H1 (cell line): ENCODE results near the gene ADSS1. TPM values are rescaled to one million over a fixed set of nuclear protein-coding genes. Genes with fewer than 3 reads are reported as not detected.
A peak's percentile ranks its signal among the peaks of the same experiment; 100 is the strongest.

Source experiments
- CTCF ChIA-PET: fragments of 300-600 bp; sonication (Branson Sonifier 250); formaldehyde crosslinking; loops from one replicate; lab custom pipeline; 2021; ENCODE audit not compliant: partially characterized antibody; lab: Charles Lee
- POLR2A ChIA-PET: fragments of 300-600 bp; sonication (Branson Sonifier 250); formaldehyde crosslinking; loops from one replicate; lab custom pipeline; 2021; ENCODE audit warnings: inconsistent platforms; ENCODE audit not compliant: partially characterized antibody; lab: Charles Lee
- DNase-seq, 2 experiments: peaks; one replicate each; pipeline versions ENCODE4 v3.0.0 to v3.0.0-alpha.2; 2010 to 2022; ENCODE audit warnings: low spot score in 2 of 2, low read depth in 1 of 2, mixed read lengths in 1 of 2
- FAIRE-seq: peaks from 2 replicates; lab custom pipeline; 2011; peaks lifted over from hg19 to GRCh38; lab: Jason Lieb, UNC
- H2AFZ ChIP-seq: 2 replicates; pipeline ENCODE4 v1.8.1; 2012; ENCODE audit warnings: low read length, inconsistent platforms
- H2AK5ac ChIP-seq: 2 replicates; pipeline ENCODE4 v1.6.1; 2013; ENCODE audit warnings: low read depth, low read length
- H2BK120ac ChIP-seq: replicated peaks from 2 replicates; pipeline ENCODE3; 2013; ENCODE audit warnings: low read depth, low read length, inconsistent platforms
- H2BK12ac ChIP-seq: 2 replicates; pipeline ENCODE4 v1.6.1; 2013; ENCODE audit warnings: low read depth, low read length
- H2BK15ac ChIP-seq: 2 replicates; pipeline ENCODE4 v1.6.1; 2013; ENCODE audit warnings: low read length
- H2BK20ac ChIP-seq: 2 replicates; pipeline ENCODE4 v1.6.1; 2013; ENCODE audit warnings: low read length
- H2BK5ac ChIP-seq: 2 replicates; pipeline ENCODE4 v1.6.1; 2013; ENCODE audit warnings: low read depth, low read length
- H3K14ac ChIP-seq: 2 replicates; pipeline ENCODE4 v1.6.1; 2013; ENCODE audit warnings: inconsistent platforms; ENCODE audit not compliant: insufficient read length
- H3K18ac ChIP-seq: 2 replicates; pipeline ENCODE4 v1.6.1; 2013; ENCODE audit warnings: low read length; ENCODE audit errors: extremely low read depth
- H3K23ac ChIP-seq: 2 replicates; pipeline ENCODE4 v1.6.1; 2013; ENCODE audit warnings: inconsistent platforms; ENCODE audit not compliant: insufficient read length
- H3K23me2 ChIP-seq: 2 replicates; pipeline ENCODE4 v1.6.1; 2013; ENCODE audit warnings: low read depth, low read length
- H3K27ac ChIP-seq: 2 replicates; pipeline ENCODE4 v1.6.1; 2011; ENCODE audit warnings: low read depth, low read length, inconsistent platforms
- H3K27me3 ChIP-seq, 4 experiments: replicated peaks in 1 of 4; 1 replicate in 1 of 4; 2 replicates in 3 of 4; pipeline versions ENCODE4 v1.6.1 to v1.8.1; 2011 to 2013; ENCODE audit warnings: low read length in 3 of 4, mild to moderate bottlenecking in 3 of 4, inconsistent platforms in 2 of 4, mixed read lengths in 2 of 4, moderate library complexity in 1 of 4; ENCODE audit not compliant: control insufficient read depth in 3 of 4, insufficient read depth in 3 of 4; ENCODE audit errors: extremely low read depth in 1 of 4
- H3K36me3 ChIP-seq, 4 experiments: 2 replicates each; pipeline versions ENCODE4 v1.6.1 to v1.8.1; 2011 to 2013; ENCODE audit warnings: mild to moderate bottlenecking in 4 of 4, low read length in 3 of 4, moderate library complexity in 2 of 4, control low read depth in 1 of 4, inconsistent platforms in 1 of 4; ENCODE audit not compliant: insufficient read depth in 4 of 4, control insufficient read depth in 2 of 4
- H3K4ac ChIP-seq: replicated peaks from 2 replicates; pipeline ENCODE3; 2013; ENCODE audit warnings: low read length, low read depth, mixed read lengths, inconsistent platforms; ENCODE audit not compliant: insufficient read length
- H3K4me1 ChIP-seq, 4 experiments: replicated peaks in 1 of 4; 1 replicate in 1 of 4; 2 replicates in 3 of 4; pipeline versions ENCODE4 v1.6.1 to v1.8.1; 2011 to 2013; ENCODE audit warnings: low read length in 3 of 4, inconsistent platforms in 2 of 4, mixed read lengths in 1 of 4; ENCODE audit not compliant: insufficient read depth in 4 of 4, control insufficient read depth in 3 of 4
- H3K4me2 ChIP-seq, 2 experiments: 2 replicates each; pipeline versions ENCODE4 v1.6.1 to v1.8.1; 2011 to 2013; ENCODE audit warnings: low read depth in 2 of 2, low read length in 2 of 2, control low read depth in 1 of 2, inconsistent platforms in 1 of 2, mild to moderate bottlenecking in 1 of 2; ENCODE audit not compliant: insufficient read depth in 1 of 2
- H3K4me3 ChIP-seq, 4 experiments: fragments of 200-600, 300-600 bp in 1 of 4; sonication (generic), shearing (Covaris generic), sonication (Bioruptor Twin) in 1 of 4; 2 replicates each; pipeline versions ENCODE4 v1.5.1 to v1.8.1; 2011 to 2016; ENCODE audit warnings: low read length in 4 of 4, low read depth in 3 of 4, control low read depth in 2 of 4, inconsistent platforms in 2 of 4, mild to moderate bottlenecking in 2 of 4, mixed read lengths in 1 of 4, moderate library complexity in 1 of 4; ENCODE audit not compliant: insufficient read depth in 2 of 4; ENCODE audit errors: extremely low read depth in 1 of 4
- H3K56ac ChIP-seq: replicated peaks from 2 replicates; pipeline ENCODE3; 2013; ENCODE audit warnings: low read depth, mild to moderate bottlenecking, mixed read lengths, low read length, inconsistent platforms; ENCODE audit not compliant: insufficient read length
- H3K79me1 ChIP-seq: 2 replicates; pipeline ENCODE4 v1.6.1; 2013; ENCODE audit warnings: low read depth, low read length, control low read depth
- H3K79me2 ChIP-seq, 2 experiments: 2 replicates each; pipeline versions ENCODE4 v1.6.1 to v1.8.1; 2012 to 2013; ENCODE audit warnings: low read length in 2 of 2, mild to moderate bottlenecking in 2 of 2, inconsistent platforms in 1 of 2; ENCODE audit not compliant: insufficient read depth in 2 of 2, control insufficient read depth in 1 of 2
- H3K9ac ChIP-seq, 4 experiments: replicated peaks in 1 of 4; 1 replicate in 1 of 4; 2 replicates in 3 of 4; pipeline versions ENCODE4 v1.6.1 to v1.8.1; 2011 to 2013; ENCODE audit warnings: low read depth in 3 of 4, low read length in 3 of 4, control low read depth in 2 of 4, mild to moderate bottlenecking in 2 of 4, moderate library complexity in 2 of 4, inconsistent platforms in 1 of 4; ENCODE audit errors: extremely low read depth in 1 of 4
- H3K9me3 ChIP-seq, 2 experiments: 2 replicates each; pipeline versions ENCODE4 v1.6.1 to v1.8.1; 2012 to 2013; ENCODE audit warnings: mild to moderate bottlenecking in 2 of 2, moderate library complexity in 2 of 2, control low read depth in 1 of 2, inconsistent platforms in 1 of 2, low read depth in 1 of 2, low read length in 1 of 2, mixed read lengths in 1 of 2; ENCODE audit not compliant: insufficient read depth in 2 of 2
- H4K20me1 ChIP-seq, 2 experiments: replicated peaks in 1 of 2; 2 replicates each; pipeline versions ENCODE3 to v1.8.1; 2011 to 2013; ENCODE audit warnings: inconsistent platforms in 2 of 2, low read length in 2 of 2, mild to moderate bottlenecking in 1 of 2; ENCODE audit not compliant: insufficient read depth in 2 of 2, control insufficient read depth in 1 of 2
- H4K5ac ChIP-seq: 2 replicates; pipeline ENCODE4 v1.6.1; 2013; ENCODE audit warnings: low read length, low read depth, mixed read lengths, inconsistent platforms; ENCODE audit not compliant: insufficient read length
- H4K8ac ChIP-seq: 2 replicates; pipeline ENCODE4 v1.8.0; 2013; ENCODE audit warnings: mild to moderate bottlenecking, moderate library complexity, low read length, inconsistent platforms; ENCODE audit not compliant: insufficient read depth; ENCODE audit errors: extremely low read depth
- H4K91ac ChIP-seq: replicated peaks from 2 replicates; pipeline ENCODE3; 2013; ENCODE audit warnings: low read length, mixed read lengths, inconsistent platforms; ENCODE audit not compliant: insufficient read length
- EGR1 ChIP-seq: IDR thresholded peaks from 2 replicates; pipeline ENCODE4 v1.6.1; 2011; ENCODE audit warnings: low read depth, low read length, borderline replicate concordance
- FOSL1 ChIP-seq: IDR thresholded peaks from 2 replicates; pipeline ENCODE4 v1.6.1; 2011; ENCODE audit warnings: mild to moderate bottlenecking, low read depth, low read length, moderate library complexity; ENCODE audit not compliant: insufficient read depth
- GABPA ChIP-seq: IDR thresholded peaks from 2 replicates; pipeline ENCODE4 v1.6.1; 2011; ENCODE audit warnings: mild to moderate bottlenecking, low read length, moderate library complexity, borderline replicate concordance; ENCODE audit not compliant: insufficient read depth
- GTF2F1 ChIP-seq: IDR thresholded peaks from 2 replicates; pipeline ENCODE4 v1.6.1; 2012; ENCODE audit warnings: low read depth, low read length, improper control_type of control experiment, borderline replicate concordance
- KDM4A ChIP-seq: IDR thresholded peaks from one replicate; pipeline ENCODE4 v1.7.1; 2012; ENCODE audit warnings: low read depth, mild to moderate bottlenecking, moderate library complexity, low read length, inconsistent platforms; ENCODE audit not compliant: severe bottlenecking
- WGBS, 2 experiments: shearing (Covaris generic) in 1 of 2; methylation state at CpG; one replicate each; pipeline versions ENCODE4 v1.1.6 to v1.1.7; 2013 to 2015; ENCODE audit warnings: low lambda C conversion rate in 2 of 2, mixed read lengths in 2 of 2, inconsistent platforms in 1 of 2, low coverage in 1 of 2, missing lambda C conversion rate in 1 of 2; ENCODE audit not compliant: insufficient replicate concordance in 2 of 2, insufficient coverage in 1 of 2, insufficient read length in 1 of 2; ENCODE audit errors: extremely low coverage in 1 of 2, missing lambda C conversion rate in 1 of 2; 5-methylcytosine and 5-hydroxymethylcytosine counted together
- polyA plus RNA-seq, 7 experiments: library from polyadenylated mRNA; depleted of rRNA in 3 of 7; stranded (reverse) in 5 of 7; unstranded in 2 of 7; fragments of >200 nt in 5 of 7; fragments of 200-250 nt in 2 of 7; gene quantifications; 1 replicate in 5 of 7; 2 replicates in 1 of 7; 4 replicates in 1 of 7; pipeline versions ENCODE4 v1.2.1 to v1.2.3, GENCODE V29; 2011 to 2013; ENCODE audit warnings: missing spikeins in 2 of 7, mixed read lengths in 2 of 7
- total RNA-seq: library from RNA; stranded (reverse); fragmentation: NEBNext Ultra II Directional; extraction: Animal tissue kit (Norgen Biotek cat#: 25700); gene quantifications from 2 replicates; pipeline ENCODE4 v1.2.1, GENCODE V29; 2021

The ADSS1 gene
- total and polyA plus RNA-seq, 2 of the 8 experiments (the other 6 are each of a cell fraction or from before 2014, with no cell fraction given), result 7.1 to 7.9 TPM

DNA sequence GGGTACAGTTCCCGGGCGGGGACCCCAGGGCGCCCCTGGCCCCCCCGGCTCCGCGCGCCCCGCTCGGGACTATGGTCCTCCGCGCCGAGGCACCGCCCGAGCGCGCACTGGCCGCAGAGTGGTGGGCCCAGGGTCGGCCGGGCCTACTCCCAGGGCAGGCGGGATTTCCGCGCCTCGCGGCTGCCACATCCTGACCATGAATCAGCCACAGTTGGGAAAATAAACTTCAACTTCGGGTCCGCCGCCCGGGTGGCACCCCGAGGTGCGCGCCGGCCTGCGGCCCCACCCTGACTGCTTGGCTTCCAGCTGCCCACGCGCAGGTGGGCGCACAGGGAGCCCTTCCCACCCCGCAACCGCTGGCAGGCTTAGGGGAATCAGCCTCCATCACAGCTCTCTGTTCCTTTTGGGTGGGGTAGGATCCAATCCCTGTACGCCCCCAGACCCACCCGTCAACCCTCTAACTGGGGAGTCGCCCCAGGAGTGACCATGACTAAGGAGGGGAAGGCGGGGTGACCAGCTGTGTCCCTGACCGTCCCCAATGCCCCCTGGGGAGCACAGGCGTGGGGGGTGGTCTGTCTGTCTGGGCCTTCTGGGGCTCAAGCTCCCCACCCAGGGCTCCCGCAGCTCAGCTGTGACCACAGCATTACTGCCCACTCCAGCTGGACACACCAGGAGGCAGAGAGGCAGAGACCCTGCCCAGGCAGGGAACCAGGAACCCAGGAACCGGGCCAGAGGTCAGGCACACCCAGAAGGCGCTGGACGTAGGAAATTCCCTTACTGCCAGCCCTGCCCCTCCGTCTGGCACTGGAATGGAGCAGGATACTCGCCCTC lies 33.9 kb upstream of the ADSS1 start:
- H3K4me2 ChIP-seq, result peak overlapping the region; percentile 79 to 93
- H3K27me3 ChIP-seq, result no peaks in the 10 kb centered on the region; a peak in 1 of 7 replicates
- H3K18ac ChIP-seq, result peak overlapping the region; percentile 78
- peak overlapping the region; percentile 34 to 69 (median 47); a peak in 4 of 7 replicates for H3K9ac ChIP-seq
- peaks cover 0 to 43% (median 34%) of the 10 kb centered on the region in 4 experiments; a peak in 6 of 7 replicates for H3K4me1 ChIP-seq
- H2AK5ac ChIP-seq, result 0 out of 2 replicates have a peak overlapping the region, but pooled peaks have one; percentile 65
- ChIA-PET CTCF (interaction anchor here (1.0 to 1.8 kb wide), 5 partner anchors 9 to 35 kb away, joined by 3 to 8 read pairs (median 4); partner anchors contain the start of gene ADSS1), POLR2A (interaction anchor here (0.8 to 3.8 kb wide), 7 partner anchors 8 to 153 kb away, joined by 3 to 28 read pairs (median 3); no protein-coding TSS in a partner anchor)
- H4K8ac ChIP-seq, result peak overlapping the region; percentile 85
- H2BK12ac ChIP-seq, result peak overlapping the region; percentile 27; the same call in 1 of the 2 replicates
- H2BK20ac ChIP-seq, result no peak overlapping the region
- H3K79me2 ChIP-seq, result peaks cover 0 to 31% of the 10 kb centered on the region in 2 experiments; a peak in 2 of 4 replicates
- no peak for TF ChIP-seq EGR1
- TF ChIP-seq KDM4A, result peak; percentile 38
- no peak for TF ChIP-seq FOSL1
- TF ChIP-seq GTF2F1, result no peak
- peak; percentile 23; the same call in 1 of the 2 replicates for TF ChIP-seq GABPA
- no peak overlapping the region; the same call in 1 of the 2 replicates for H3K27ac ChIP-seq
- peaks cover 16% of the 10 kb centered on the region for H3K79me1 ChIP-seq
- no peaks in the 10 kb centered on the region; a peak in 1 of 8 replicates for H3K36me3 ChIP-seq
- DNase-seq (no peak), FAIRE-seq (no peak)
- no peak overlapping the region; the same call in 1 of the 2 replicates for H2AFZ ChIP-seq
- no peaks in the 10 kb centered on the region for H3K9me3 ChIP-seq
- H3K56ac ChIP-seq, result peak overlapping the region; percentile 77
- H3K4me3 ChIP-seq, result peak overlapping the region; percentile 54 to 92 (median 70)
- H3K14ac ChIP-seq, result no peak overlapping the region
- peaks cover 3 to 37% of the 10 kb centered on the region in 2 experiments for H4K20me1 ChIP-seq
- H3K23me2 ChIP-seq, result peaks cover 18% of the 10 kb centered on the region; the same call in 1 of the 2 replicates
- H2BK5ac ChIP-seq, result no peak overlapping the region; the same call in 1 of the 2 replicates
- H4K5ac ChIP-seq, result peak overlapping the region; percentile 58
- H2BK120ac ChIP-seq, result no peak overlapping the region
- H3K23ac ChIP-seq, result no peak overlapping the region
- peak overlapping the region; percentile 69 for H3K4ac ChIP-seq
- H2BK15ac ChIP-seq, result no peak overlapping the region
- 23% methylated on average over 38 of the region's 50 CpGs; no CpG with 5 or more reads in 1 of the 2 experiments for WGBS, 2 experiments
- H4K91ac ChIP-seq, result peak overlapping the region; percentile 65
